ENCODE measurements around the gene KRT78. TPM values are rescaled to one million over a fixed set of nuclear protein-coding genes. Genes with fewer than 3 reads are reported as not detected.

KRT78 gene
- polyA plus RNA-seq, 3 donors, result not detected

- H4K20me1 ChIP-seq (ENCODE audit: insufficient read depth, low read length), result no peaks in the 10 kb centered on the region
- 100% methylated on average over 1 of the region's 3 CpGs for WGBS (ENCODE audit: insufficient coverage)
- H3K79me2 ChIP-seq (ENCODE audit: insufficient read depth, low read length), result no peaks in the 10 kb centered on the region
- no peaks in the 10 kb centered on the region for H3K4me1 ChIP-seq (ENCODE audit: control insufficient read depth in 1 of 2, insufficient read depth in 2 of 2, low read length in 2 of 2)
- DNase-seq, result no peak
- no peak overlapping the region for H3K27ac ChIP-seq (ENCODE audit: low read depth in 1 of 2, low read length in 2 of 2)
- H3K27ac Mint-ChIP-seq, result no peak overlapping the region
- no peak overlapping the region for H2AFZ ChIP-seq (ENCODE audit: insufficient read depth, low read depth, low read length, poor library complexity, severe bottlenecking)
- H3K4me2 ChIP-seq (replicated peaks; ENCODE audit: extremely low read depth, low read length, poor library complexity, severe bottlenecking), result no peak overlapping the region
- H3K9ac ChIP-seq (ENCODE audit: insufficient read depth, low read length, poor library complexity, severe bottlenecking), result no peak overlapping the region
- no peak overlapping the region for H3K4me3 Mint-ChIP-seq
- H3K9me3 Mint-ChIP-seq, result peaks cover 0 to 2% (median 0%) of the 10 kb centered on the region in 7 donors
- H3K36me3 ChIP-seq (replicated peaks in 1 of 2; ENCODE audit: control insufficient read depth in 1 of 2, insufficient read depth in 2 of 2, low read length in 2 of 2), result no peaks in the 10 kb centered on the region
- H3K9me3 ChIP-seq (replicated peaks in 1 of 2; ENCODE audit: control insufficient read depth in 1 of 2, insufficient read depth in 1 of 2, low read length in 2 of 2), result no peaks in the 10 kb centered on the region
- intact Hi-C loops (cut with micrococcal nuclease), result no loop called here
- H3K27me3 ChIP-seq (ENCODE audit: control insufficient read depth in 2 of 2, insufficient read depth in 2 of 2, low read length in 2 of 2), result no peaks in the 10 kb centered on the region
- H3K4me3 ChIP-seq (replicated peaks in 1 of 3; ENCODE audit: low read depth in 2 of 3, low read length in 3 of 3), result no peak overlapping the region
- TF ChIP-seq CTCF (IDR thresholded peaks at IDR 0.05), result no peak
- peaks cover 0 to 6% (median 6%) of the 10 kb centered on the region in 3 donors for H3K27me3 Mint-ChIP-seq (ENCODE audit: low read depth in 3 of 3)
- H3K4me1 Mint-ChIP-seq, result no peaks in the 10 kb centered on the region
- H3K36me3 Mint-ChIP-seq, result no peaks in the 10 kb centered on the region
Observed at GRCh38 chr12:52805739-52806138, 43.1 kb downstream of the KRT78 start.

- H3K9ac ChIP-seq (ENCODE audit: insufficient read depth, low read length, poor library complexity, severe bottlenecking), result no peak overlapping the region
- no peaks in the 10 kb centered on the region for H3K27me3 ChIP-seq (ENCODE audit: control insufficient read depth in 2 of 2, insufficient read depth in 2 of 2, low read length in 2 of 2)
- no peaks in the 10 kb centered on the region for H3K9me3 ChIP-seq (replicated peaks in 1 of 2; ENCODE audit: control insufficient read depth in 1 of 2, insufficient read depth in 1 of 2, low read length in 2 of 2)
- Mint-ChIP-seq H3K27me3 (ENCODE audit: low read depth in 3 of 3) (peaks cover under 1 to 6% (median 6%) of the 10 kb centered on the region in 3 donors), H3K9me3 (peaks cover 0 to 2% (median 0%) of the 10 kb centered on the region in 7 donors), H3K4me1 (no peaks in the 10 kb centered on the region), H3K36me3 (no peaks in the 10 kb centered on the region), H3K27ac (no peak overlapping the region), H3K4me3 (no peak overlapping the region)
- no peaks in the 10 kb centered on the region for H4K20me1 ChIP-seq (ENCODE audit: insufficient read depth, low read length)
- no peak for TF ChIP-seq CTCF (IDR thresholded peaks at IDR 0.05)
- intact Hi-C loops (cut with micrococcal nuclease), result no loop called here
- no peaks in the 10 kb centered on the region for H3K36me3 ChIP-seq (replicated peaks in 1 of 2; ENCODE audit: control insufficient read depth in 1 of 2, insufficient read depth in 2 of 2, low read length in 2 of 2)
- H2AFZ ChIP-seq (ENCODE audit: insufficient read depth, low read depth, low read length, poor library complexity, severe bottlenecking), result no peak overlapping the region
- H3K4me1 ChIP-seq (ENCODE audit: control insufficient read depth in 1 of 2, insufficient read depth in 2 of 2, low read length in 2 of 2), result no peaks in the 10 kb centered on the region
- DNase-seq, result no peak
- no peaks in the 10 kb centered on the region for H3K79me2 ChIP-seq (ENCODE audit: insufficient read depth, low read length)
- no peak overlapping the region for H3K4me2 ChIP-seq (replicated peaks; ENCODE audit: extremely low read depth, low read length, poor library complexity, severe bottlenecking)
- WGBS (ENCODE audit: insufficient coverage), result 67% methylated on average over 1 of the region's 1 CpG
- H3K27ac ChIP-seq (ENCODE audit: low read depth in 1 of 2, low read length in 2 of 2), result no peak overlapping the region
- no peak overlapping the region for H3K4me3 ChIP-seq (replicated peaks in 1 of 3; ENCODE audit: low read depth in 2 of 3, low read length in 3 of 3)
Observed at GRCh38 chr12:52805000-52805399, 43.8 kb downstream of the KRT78 start.

All from CD14-positive monocyte (primary cell).